Heart left ventricle (tissue), 13 donors: ENCODE results near the gene AKAP12.

Experiments
- CTCF ChIP-seq, 12 donors: fragments of 200-600 bp; sonication (generic) in 4 of 12; IDR thresholded peaks; one replicate each; pipeline versions ENCODE4 v1.5.0 to v1.8.0; 2018 to 2022; ENCODE audit warnings: antibody characterized with exemption in 12 of 12, mild to moderate bottlenecking in 5 of 12
- POLR2A ChIP-seq, 2 donors: fragments of 450-650 bp; IDR thresholded peaks; one replicate each; pipeline ENCODE4 v1.6.1; 2017; ENCODE audit warnings: antibody characterized with exemption in 2 of 2, mild to moderate bottlenecking in 2 of 2, moderate library complexity in 2 of 2
- donor health status: ischemic (EF 13 %, LVEDD 7.1; RV severe dilation, severe dysfunction).
- donor health status: DM: no; HTN: yes; CAD: no.
- donor health status: DM: no; HTN: no; CAD: no.
- donor health status: ischemic (EF 25% LVEDD 6.9; RV normal size, moderate dysfunction).
- donor health status: ischemic (EF 25% LVEDD 5.7; RV mildly dilated, moderate dysfunction).
- donor health status: ischemic (EF 35%, LVEDD 5.7; RV mildly dilated, moderate dysfunction).
- donor health status: nonischemic (EF 11% LVEDD 7.7; RV severe dilation, severe dysfunction).
- donor health status: DM: yes; HTN: yes; CAD: no.
- donor health status: PGD.
- donor health status: ischemic (EF 29% LVEDD 5.4; RV normal size, mild dysfunction).
- donor health status: nonischemic (EF 23%, LVEDD 6.1; RV moderate dilation, normal function).

- TF ChIP-seq CTCF (IDR thresholded peaks at IDR 0.05) = no peak
- no peak for TF ChIP-seq POLR2A (IDR thresholded peaks at IDR 0.05)
Observed at GRCh38 chr6:151260205-151260604, 20.4 kb downstream of the AKAP12 start.
